ENCODE measurements around the gene KRTAP4-9. TPM values are rescaled to one million over a fixed set of nuclear protein-coding genes. Genes with fewer than 3 reads are reported as not detected.

KRTAP4-9 gene
- total RNA-seq, 1 experiment from 2014 or later: not detected

DNA sequence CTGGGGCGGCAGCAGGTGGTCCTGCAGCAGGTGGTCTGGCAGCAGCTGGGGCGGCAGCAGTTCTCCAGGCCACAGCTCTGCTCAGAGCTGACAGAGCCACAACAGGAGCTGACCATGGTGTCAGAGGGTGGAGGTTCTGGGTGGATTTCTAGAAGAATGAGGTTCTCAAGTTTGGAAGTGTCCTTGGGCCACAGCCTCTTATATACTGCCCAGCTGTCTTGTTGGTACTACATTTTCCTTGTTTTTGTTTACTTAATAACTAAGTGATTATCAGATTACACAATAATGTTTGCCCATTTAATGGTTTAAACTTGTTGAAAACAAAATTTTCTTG lies 44.4 kb downstream of the KRTAP4-9 start, which contains the start of gene KRTAP4-5:
KRTAP4-5 (minus strand) TSS at position 174 of the 334 bp plus-strand sequence; CDS start at position 116, 58 bp downstream.
- DNase-seq (ENCODE audit: low read depth, low spot score): no peak
- in situ Hi-C loops (cut with HindIII; ENCODE audit: low pct_unique_long_range_greater_than_20kb, low sequenced_read_pairs): no loop called here

DNA sequence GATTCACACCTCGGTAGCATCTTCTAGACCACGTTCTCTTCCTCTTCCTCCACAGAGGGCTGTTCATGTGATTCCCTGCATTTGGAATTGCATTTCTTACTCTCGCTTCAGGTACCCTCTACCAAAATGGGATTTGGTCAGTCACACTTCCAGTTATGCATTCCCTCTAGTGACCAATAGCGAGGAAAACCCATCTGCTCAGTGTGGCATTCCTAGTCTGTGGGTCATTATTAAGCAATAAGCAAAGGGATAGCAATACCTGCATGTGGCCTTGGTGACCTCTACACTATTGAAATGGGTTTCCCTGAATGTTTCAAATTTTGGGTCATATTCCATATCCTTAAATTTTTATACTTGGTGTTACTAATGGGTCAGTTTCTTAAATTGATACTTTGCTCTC lies 44.8 kb downstream of the KRTAP4-9 start:
- no peak for DNase-seq (ENCODE audit: low read depth, low spot score)
- in situ Hi-C loops (cut with HindIII; ENCODE audit: low pct_unique_long_range_greater_than_20kb, low sequenced_read_pairs): no loop called here

DNA sequence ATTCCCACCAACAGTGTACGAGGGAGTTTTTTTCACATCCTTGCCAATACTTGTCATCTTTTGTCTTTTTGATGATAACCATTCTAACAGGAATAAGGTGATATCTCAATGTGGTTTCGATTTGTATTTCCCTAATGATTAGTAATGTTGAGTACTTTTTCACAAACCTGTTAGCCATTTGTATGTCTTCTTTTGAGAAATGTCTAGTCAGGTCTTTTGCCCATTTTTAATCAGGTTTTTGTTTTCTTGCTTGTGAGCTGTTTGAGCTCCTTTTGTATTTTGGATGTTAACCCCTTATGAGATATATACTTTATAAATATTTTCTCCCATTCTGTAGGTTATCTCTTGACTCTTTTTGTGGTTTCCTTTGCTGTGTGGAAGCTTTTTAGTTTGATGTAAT lies 46.3 kb downstream of the KRTAP4-9 start:
- no peak for DNase-seq (ENCODE audit: low read depth, low spot score)
- in situ Hi-C loops (cut with HindIII; ENCODE audit: low pct_unique_long_range_greater_than_20kb, low sequenced_read_pairs): no loop called here

- in situ Hi-C loops (cut with HindIII; ENCODE audit: low pct_unique_long_range_greater_than_20kb, low sequenced_read_pairs): no loop called here
- DNase-seq (ENCODE audit: low read depth, low spot score): no peak
Measured at GRCh38 chr17:41153856-41154255, 48.7 kb downstream of the KRTAP4-9 start.

Other genes starting within 250 kb of the KRTAP4-9 start
- 0.59 and 0.82 TPM in 2 replicates for gene KRT12, start 238.2 kb upstream of the KRTAP4-9 start, total RNA-seq (2014; rRNA removed; shearing (Covaris generic))
- gene KRT20, start 220.1 kb upstream of the KRTAP4-9 start, total RNA-seq (2014; rRNA removed; shearing (Covaris generic)): not detected in 2 replicates
- gene KRT23, start 167.7 kb upstream of the KRTAP4-9 start, total RNA-seq (2014; rRNA removed; shearing (Covaris generic)): not detected in 2 replicates
- not detected in 2 replicates for gene KRT39, start 138.4 kb upstream of the KRTAP4-9 start, total RNA-seq (2014; rRNA removed; shearing (Covaris generic))
- not detected in 2 replicates for gene KRT40, start 121.1 kb upstream of the KRTAP4-9 start, total RNA-seq (2014; rRNA removed; shearing (Covaris generic))
- gene KRTAP3-3, start 111.2 kb upstream of the KRTAP4-9 start, total RNA-seq (2014; rRNA removed; shearing (Covaris generic)): not detected in 2 replicates
- not detected in 2 replicates for gene KRTAP3-2, start 105.5 kb upstream of the KRTAP4-9 start, total RNA-seq (2014; rRNA removed; shearing (Covaris generic))
- gene KRTAP3-1, start 96.3 kb upstream of the KRTAP4-9 start, total RNA-seq (2014; rRNA removed; shearing (Covaris generic)): not detected in 2 replicates
- not detected in 2 replicates for gene KRTAP1-5, start 78.2 kb upstream of the KRTAP4-9 start, total RNA-seq (2014; rRNA removed; shearing (Covaris generic))
- not detected in 2 replicates for gene KRTAP1-4, start 75.2 kb upstream of the KRTAP4-9 start, total RNA-seq (2014; rRNA removed; shearing (Covaris generic))
- gene KRTAP1-3, start 70.5 kb upstream of the KRTAP4-9 start, total RNA-seq (2014; rRNA removed; shearing (Covaris generic)): not detected in 2 replicates
- gene KRTAP1-1, start 63.9 kb upstream of the KRTAP4-9 start, total RNA-seq (2014; rRNA removed; shearing (Covaris generic)): not detected in 2 replicates
- not detected in 2 replicates for gene KRTAP2-1, start 58.1 kb upstream of the KRTAP4-9 start, total RNA-seq (2014; rRNA removed; shearing (Covaris generic))
- gene KRTAP2-2, start 50.2 kb upstream of the KRTAP4-9 start, total RNA-seq (2014; rRNA removed; shearing (Covaris generic)): not detected in 2 replicates
- gene KRTAP2-3, start 45.3 kb upstream of the KRTAP4-9 start, total RNA-seq (2014; rRNA removed; shearing (Covaris generic)): not detected in 2 replicates
- not detected in 2 replicates for gene KRTAP2-4, start 39.5 kb upstream of the KRTAP4-9 start, total RNA-seq (2014; rRNA removed; shearing (Covaris generic))
- gene KRTAP4-7, start 21.2 kb upstream of the KRTAP4-9 start, total RNA-seq (2014; rRNA removed; shearing (Covaris generic)): not detected in 2 replicates
- not detected in 2 replicates for gene KRTAP4-8, start 7.2 kb upstream of the KRTAP4-9 start, total RNA-seq (2014; rRNA removed; shearing (Covaris generic))
- not detected in 2 replicates for gene KRTAP4-16, start 3.2 kb upstream of the KRTAP4-9 start, total RNA-seq (2014; rRNA removed; shearing (Covaris generic))
- not detected in 2 replicates for gene KRTAP4-11, start 13.0 kb downstream of the KRTAP4-9 start, total RNA-seq (2014; rRNA removed; shearing (Covaris generic))
- gene KRTAP4-12, start 18.8 kb downstream of the KRTAP4-9 start, total RNA-seq (2014; rRNA removed; shearing (Covaris generic)): not detected in 2 replicates
- not detected in 2 replicates for gene KRTAP4-6, start 35.2 kb downstream of the KRTAP4-9 start, total RNA-seq (2014; rRNA removed; shearing (Covaris generic))
- gene KRTAP4-5, start 44.4 kb downstream of the KRTAP4-9 start, total RNA-seq (2014; rRNA removed; shearing (Covaris generic)): not detected in 2 replicates
- gene KRTAP4-4, start 55.4 kb downstream of the KRTAP4-9 start, total RNA-seq (2014; rRNA removed; shearing (Covaris generic)): not detected in 2 replicates
- gene KRTAP4-3, start 62.8 kb downstream of the KRTAP4-9 start, total RNA-seq (2014; rRNA removed; shearing (Covaris generic)): not detected in 2 replicates
- gene KRTAP4-2, start 72.8 kb downstream of the KRTAP4-9 start, total RNA-seq (2014; rRNA removed; shearing (Covaris generic)): not detected in 2 replicates
- not detected in 2 replicates for gene KRTAP4-1, start 79.5 kb downstream of the KRTAP4-9 start, total RNA-seq (2014; rRNA removed; shearing (Covaris generic))
- not detected in 2 replicates for gene KRTAP9-1, start 84.5 kb downstream of the KRTAP4-9 start, total RNA-seq (2014; rRNA removed; shearing (Covaris generic))
- gene KRTAP9-2, start 121.3 kb downstream of the KRTAP4-9 start, total RNA-seq (2014; rRNA removed; shearing (Covaris generic)): not detected in 2 replicates
- gene KRTAP9-3, start 127.1 kb downstream of the KRTAP4-9 start, total RNA-seq (2014; rRNA removed; shearing (Covaris generic)): not detected in 2 replicates
- gene KRTAP9-8, start 132.6 kb downstream of the KRTAP4-9 start, total RNA-seq (2014; rRNA removed; shearing (Covaris generic)): not detected in 2 replicates
- not detected in 2 replicates for gene KRTAP9-4, start 144.3 kb downstream of the KRTAP4-9 start, total RNA-seq (2014; rRNA removed; shearing (Covaris generic))
- not detected in 2 replicates for gene KRTAP9-9, start 150.0 kb downstream of the KRTAP4-9 start, total RNA-seq (2014; rRNA removed; shearing (Covaris generic))
- gene KRTAP9-6, start 160.0 kb downstream of the KRTAP4-9 start, total RNA-seq (2014; rRNA removed; shearing (Covaris generic)): not detected in 2 replicates
- gene KRTAP9-7, start 170.3 kb downstream of the KRTAP4-9 start, total RNA-seq (2014; rRNA removed; shearing (Covaris generic)): not detected in 2 replicates
- gene KRTAP29-1, start 197.5 kb downstream of the KRTAP4-9 start, total RNA-seq (2014; rRNA removed; shearing (Covaris generic)): not detected in 2 replicates
- gene KRTAP16-1, start 203.9 kb downstream of the KRTAP4-9 start, total RNA-seq (2014; rRNA removed; shearing (Covaris generic)): not detected in 2 replicates
- gene KRTAP17-1, start 210.3 kb downstream of the KRTAP4-9 start, total RNA-seq (2014; rRNA removed; shearing (Covaris generic)): not detected in 2 replicates
- not detected in 2 replicates for gene KRT33A, start 245.4 kb downstream of the KRTAP4-9 start, total RNA-seq (2014; rRNA removed; shearing (Covaris generic))